GM23338 (cell line): ENCODE results near the gene UVRAG. TPM values are rescaled to one million over a fixed set of nuclear protein-coding genes. Genes with fewer than 3 reads are reported as not detected.

Experiments used
- ATAC-seq: fragments of 200-7000 bp; cut with Tn5 transposase; 3 replicates; pipeline ENCODE4 v1.9.1; 2020
- DNase-seq: peaks from one replicate; pipeline ENCODE4 v3.0.0-alpha.2; 2015; ENCODE audit warnings: low spot score
- H2AFZ ChIP-seq: fragments of 200-600 bp; sonication (generic); 2 replicates; pipeline ENCODE4 v1.8.0; 2016; ENCODE audit warnings: antibody characterized with exemption, mild to moderate bottlenecking, moderate library complexity
- H3F3A ChIP-seq: fragments of 200-600 bp; sonication (generic); replicated peaks from 2 replicates; pipeline ENCODE4 v1.8.0; 2017; ENCODE audit warnings: antibody characterized with exemption, mixed run types, low read depth
- H3K27ac ChIP-seq: fragments of 200-600 bp; sonication (generic); 2 replicates; pipeline ENCODE4 v1.6.1; 2016; ENCODE audit warnings: low read depth
- H3K27me3 ChIP-seq: fragments of 200-600 bp; sonication (generic); 2 replicates; pipeline ENCODE4 v1.8.0; 2016; ENCODE audit warnings: mild to moderate bottlenecking, mixed run types, moderate library complexity; ENCODE audit not compliant: insufficient read depth
- H3K36me3 ChIP-seq: fragments of 200-600 bp; sonication (generic); 2 replicates; pipeline ENCODE4 v1.8.0; 2016; ENCODE audit warnings: mild to moderate bottlenecking; ENCODE audit not compliant: insufficient read depth
- H3K4me1 ChIP-seq: fragments of 200-600 bp; sonication (generic); 2 replicates; pipeline ENCODE4 v1.8.0; 2016; ENCODE audit warnings: mild to moderate bottlenecking, moderate library complexity; ENCODE audit not compliant: insufficient read depth
- H3K4me2 ChIP-seq: fragments of 200-600 bp; sonication (generic); 2 replicates; pipeline ENCODE4 v1.7.1; 2017; ENCODE audit warnings: mixed run types
- H3K4me3 ChIP-seq: fragments of 200-600 bp; sonication (generic); 2 replicates; pipeline ENCODE4 v1.6.1; 2016; ENCODE audit warnings: mixed run types
- H3K79me2 ChIP-seq: fragments of 200-600 bp; sonication (generic); replicated peaks from 2 replicates; pipeline ENCODE4 v1.8.0; 2017; ENCODE audit warnings: mild to moderate bottlenecking; ENCODE audit not compliant: insufficient read depth
- H3K9me2 ChIP-seq: fragments of 200-600 bp; sonication (generic); 2 replicates; pipeline ENCODE4 v1.8.0; 2017; ENCODE audit not compliant: insufficient read depth
- H4K20me1 ChIP-seq: fragments of 200-600 bp; sonication (generic); replicated peaks from 2 replicates; pipeline ENCODE4 v1.8.0; 2017; ENCODE audit warnings: mild to moderate bottlenecking; ENCODE audit not compliant: insufficient read depth
- H3K27ac Mint-ChIP-seq: 2 replicates; pipeline ENCODE4 v1.8.0; 2020; ENCODE audit warnings: inconsistent platforms, mild to moderate bottlenecking, moderate library complexity, mixed read lengths
- H3K27me3 Mint-ChIP-seq: 3 replicates; pipeline ENCODE4 v1.8.0; 2022; ENCODE audit warnings: low read depth, mild to moderate bottlenecking, moderate library complexity, mixed read lengths, inconsistent platforms; ENCODE audit not compliant: insufficient read depth, poor library complexity
- H3K36me3 Mint-ChIP-seq: 3 replicates; pipeline ENCODE4 v1.8.0; 2021; ENCODE audit warnings: low read depth, mild to moderate bottlenecking, inconsistent platforms, moderate library complexity, mixed read lengths
- H3K4me1 Mint-ChIP-seq: 3 replicates; pipeline ENCODE4 v1.8.0; 2020; ENCODE audit warnings: mild to moderate bottlenecking, inconsistent platforms, mixed read lengths
- H3K4me3 Mint-ChIP-seq: 3 replicates; pipeline ENCODE4 v1.8.0; 2021; ENCODE audit warnings: moderate library complexity, mild to moderate bottlenecking, inconsistent platforms, mixed read lengths
- H3K9me3 Mint-ChIP-seq: 3 replicates; pipeline ENCODE4 v1.8.0; 2020; ENCODE audit warnings: moderate library complexity, mild to moderate bottlenecking, inconsistent platforms, mixed read lengths
- CREB1 ChIP-seq: fragments of 250-450 bp; sonication (Bioruptor Pico); IDR thresholded peaks from 2 replicates; pipeline ENCODE4 v1.5.0; 2020; ENCODE audit warnings: low read depth, mild to moderate bottlenecking, moderate library complexity
- CTCF ChIP-seq, 2 experiments: fragments of 200-600 bp in 1 of 2; sonication (generic) in 1 of 2; conservative IDR thresholded peaks; 2 replicates each; pipeline versions ENCODE4 v1.5.1 to v1.6.1; 2016 to 2017; ENCODE audit warnings: antibody characterized with exemption in 2 of 2, low read depth in 2 of 2, mild to moderate bottlenecking in 2 of 2, moderate library complexity in 1 of 2
- ETS1 ChIP-seq: IDR thresholded peaks from 2 replicates; pipeline ENCODE4 v1.6.1; 2016; ENCODE audit warnings: antibody characterized with exemption
- EZH2 ChIP-seq: fragments of 200-600 bp; sonication (generic); IDR thresholded peaks from one replicate; pipeline ENCODE4 v1.8.0; 2017; ENCODE audit warnings: antibody characterized with exemption, mild to moderate bottlenecking, low read depth; ENCODE audit not compliant: unreplicated experiment
- EZH2phosphoT487 ChIP-seq: fragments of 200-600 bp; sonication (generic); IDR thresholded peaks from one replicate; pipeline ENCODE4 v1.8.1; 2018; ENCODE audit warnings: antibody characterized with exemption; ENCODE audit not compliant: unreplicated experiment
- JUNB ChIP-seq: IDR thresholded peaks from one replicate; pipeline ENCODE4 v1.6.1; 2016; ENCODE audit warnings: antibody characterized with exemption; ENCODE audit not compliant: unreplicated experiment
- NANOG ChIP-seq: IDR thresholded peaks from 2 replicates; pipeline ENCODE4 v1.6.1; 2016; ENCODE audit warnings: antibody characterized with exemption, borderline replicate concordance
- POLR2AphosphoS5 ChIP-seq: IDR thresholded peaks from 2 replicates; pipeline ENCODE4 v1.6.1; 2016; ENCODE audit warnings: antibody characterized with exemption, low read depth
- REST ChIP-seq: IDR thresholded peaks from one replicate; pipeline ENCODE4 v1.6.1; 2018; ENCODE audit warnings: antibody characterized with exemption; ENCODE audit not compliant: unreplicated experiment
- STAT1 ChIP-seq: IDR thresholded peaks from one replicate; pipeline ENCODE4 v1.6.1; 2016; ENCODE audit warnings: antibody characterized with exemption; ENCODE audit not compliant: unreplicated experiment
- ZNF114 ChIP-seq: fragments of 250-450 bp; sonication (Bioruptor Pico); IDR thresholded peaks from 2 replicates; pipeline ENCODE4 v1.5.0; 2020; ENCODE audit warnings: mild to moderate bottlenecking, moderate library complexity
- ZNF331 ChIP-seq: fragments of 250-450 bp; sonication (Bioruptor Pico); IDR thresholded peaks from 2 replicates; pipeline ENCODE4 v1.5.0; 2020; ENCODE audit warnings: low read depth, mild to moderate bottlenecking, moderate library complexity
- polyA plus RNA-seq: library from polyadenylated mRNA; unstranded; fragments of >200 nt; fragmentation: Nextera tagmentation; extraction: Ambion mirVana; gene quantifications from 2 replicates; pipeline ENCODE4 v1.2.1, GENCODE V29; 2016
- total RNA-seq: library from RNA; depleted of rRNA; stranded (reverse); fragments of >200 nt; shearing (Covaris generic); gene quantifications from 2 replicates; pipeline ENCODE4 v1.2.3, GENCODE V29; 2014
- TF ChIP-seq, protein P1 (sequence below): fragments of 250-450 bp; sonication (Bioruptor Pico); IDR thresholded peaks from 2 replicates; pipeline ENCODE4 v1.5.0; 2020; ENCODE audit warnings: mild to moderate bottlenecking, moderate library complexity

UVRAG gene
- total and polyA plus RNA-seq, 2 experiments from 2014 or later, result 15.3 to 17.4 TPM

- H3K27ac ChIP-seq, result no peak overlapping the region
- no peak overlapping the region for H3K4me2 ChIP-seq
- no peaks in the 10 kb centered on the region for H3K36me3 ChIP-seq
- H2AFZ ChIP-seq, result no peak overlapping the region
- no peaks in the 10 kb centered on the region for H3K27me3 ChIP-seq
- no peak overlapping the region for H3K4me3 ChIP-seq
- no peaks in the 10 kb centered on the region for H3K27me3 Mint-ChIP-seq
- no peaks in the 10 kb centered on the region for H3K9me2 ChIP-seq
- no peaks in the 10 kb centered on the region for H3K4me1 ChIP-seq
- no peaks in the 10 kb centered on the region for H3K36me3 Mint-ChIP-seq
- H3K4me1 Mint-ChIP-seq, result no peaks in the 10 kb centered on the region
- no peaks in the 10 kb centered on the region for H3K79me2 ChIP-seq
- H4K20me1 ChIP-seq, result 0 out of 2 replicates have a peak, but pooled peaks cover 3% of the 10 kb centered on the region
- DNase-seq (no peak), ATAC-seq (no peak)
- no peak overlapping the region; the same call in 1 of the 2 replicates for H3K27ac Mint-ChIP-seq
- H3K9me3 Mint-ChIP-seq, result no peaks in the 10 kb centered on the region
- TF ChIP-seq ETS1 (no peak), REST (no peak), STAT1 (no peak), ZNF331 (no peak), EZH2 (no peak), EZH2phosphoT487 (no peak), CTCF (conservative IDR thresholded peaks at IDR 0.05; ENCODE audit: low read depth in 2 of 2) (no peak), NANOG (no peak), POLR2AphosphoS5 (no peak), CREB1 (CRISPR knock-in tag) (no peak), JUNB (no peak), ZNF114 (CRISPR knock-in tag) (no peak)
- TF ChIP-seq, protein P1, sequence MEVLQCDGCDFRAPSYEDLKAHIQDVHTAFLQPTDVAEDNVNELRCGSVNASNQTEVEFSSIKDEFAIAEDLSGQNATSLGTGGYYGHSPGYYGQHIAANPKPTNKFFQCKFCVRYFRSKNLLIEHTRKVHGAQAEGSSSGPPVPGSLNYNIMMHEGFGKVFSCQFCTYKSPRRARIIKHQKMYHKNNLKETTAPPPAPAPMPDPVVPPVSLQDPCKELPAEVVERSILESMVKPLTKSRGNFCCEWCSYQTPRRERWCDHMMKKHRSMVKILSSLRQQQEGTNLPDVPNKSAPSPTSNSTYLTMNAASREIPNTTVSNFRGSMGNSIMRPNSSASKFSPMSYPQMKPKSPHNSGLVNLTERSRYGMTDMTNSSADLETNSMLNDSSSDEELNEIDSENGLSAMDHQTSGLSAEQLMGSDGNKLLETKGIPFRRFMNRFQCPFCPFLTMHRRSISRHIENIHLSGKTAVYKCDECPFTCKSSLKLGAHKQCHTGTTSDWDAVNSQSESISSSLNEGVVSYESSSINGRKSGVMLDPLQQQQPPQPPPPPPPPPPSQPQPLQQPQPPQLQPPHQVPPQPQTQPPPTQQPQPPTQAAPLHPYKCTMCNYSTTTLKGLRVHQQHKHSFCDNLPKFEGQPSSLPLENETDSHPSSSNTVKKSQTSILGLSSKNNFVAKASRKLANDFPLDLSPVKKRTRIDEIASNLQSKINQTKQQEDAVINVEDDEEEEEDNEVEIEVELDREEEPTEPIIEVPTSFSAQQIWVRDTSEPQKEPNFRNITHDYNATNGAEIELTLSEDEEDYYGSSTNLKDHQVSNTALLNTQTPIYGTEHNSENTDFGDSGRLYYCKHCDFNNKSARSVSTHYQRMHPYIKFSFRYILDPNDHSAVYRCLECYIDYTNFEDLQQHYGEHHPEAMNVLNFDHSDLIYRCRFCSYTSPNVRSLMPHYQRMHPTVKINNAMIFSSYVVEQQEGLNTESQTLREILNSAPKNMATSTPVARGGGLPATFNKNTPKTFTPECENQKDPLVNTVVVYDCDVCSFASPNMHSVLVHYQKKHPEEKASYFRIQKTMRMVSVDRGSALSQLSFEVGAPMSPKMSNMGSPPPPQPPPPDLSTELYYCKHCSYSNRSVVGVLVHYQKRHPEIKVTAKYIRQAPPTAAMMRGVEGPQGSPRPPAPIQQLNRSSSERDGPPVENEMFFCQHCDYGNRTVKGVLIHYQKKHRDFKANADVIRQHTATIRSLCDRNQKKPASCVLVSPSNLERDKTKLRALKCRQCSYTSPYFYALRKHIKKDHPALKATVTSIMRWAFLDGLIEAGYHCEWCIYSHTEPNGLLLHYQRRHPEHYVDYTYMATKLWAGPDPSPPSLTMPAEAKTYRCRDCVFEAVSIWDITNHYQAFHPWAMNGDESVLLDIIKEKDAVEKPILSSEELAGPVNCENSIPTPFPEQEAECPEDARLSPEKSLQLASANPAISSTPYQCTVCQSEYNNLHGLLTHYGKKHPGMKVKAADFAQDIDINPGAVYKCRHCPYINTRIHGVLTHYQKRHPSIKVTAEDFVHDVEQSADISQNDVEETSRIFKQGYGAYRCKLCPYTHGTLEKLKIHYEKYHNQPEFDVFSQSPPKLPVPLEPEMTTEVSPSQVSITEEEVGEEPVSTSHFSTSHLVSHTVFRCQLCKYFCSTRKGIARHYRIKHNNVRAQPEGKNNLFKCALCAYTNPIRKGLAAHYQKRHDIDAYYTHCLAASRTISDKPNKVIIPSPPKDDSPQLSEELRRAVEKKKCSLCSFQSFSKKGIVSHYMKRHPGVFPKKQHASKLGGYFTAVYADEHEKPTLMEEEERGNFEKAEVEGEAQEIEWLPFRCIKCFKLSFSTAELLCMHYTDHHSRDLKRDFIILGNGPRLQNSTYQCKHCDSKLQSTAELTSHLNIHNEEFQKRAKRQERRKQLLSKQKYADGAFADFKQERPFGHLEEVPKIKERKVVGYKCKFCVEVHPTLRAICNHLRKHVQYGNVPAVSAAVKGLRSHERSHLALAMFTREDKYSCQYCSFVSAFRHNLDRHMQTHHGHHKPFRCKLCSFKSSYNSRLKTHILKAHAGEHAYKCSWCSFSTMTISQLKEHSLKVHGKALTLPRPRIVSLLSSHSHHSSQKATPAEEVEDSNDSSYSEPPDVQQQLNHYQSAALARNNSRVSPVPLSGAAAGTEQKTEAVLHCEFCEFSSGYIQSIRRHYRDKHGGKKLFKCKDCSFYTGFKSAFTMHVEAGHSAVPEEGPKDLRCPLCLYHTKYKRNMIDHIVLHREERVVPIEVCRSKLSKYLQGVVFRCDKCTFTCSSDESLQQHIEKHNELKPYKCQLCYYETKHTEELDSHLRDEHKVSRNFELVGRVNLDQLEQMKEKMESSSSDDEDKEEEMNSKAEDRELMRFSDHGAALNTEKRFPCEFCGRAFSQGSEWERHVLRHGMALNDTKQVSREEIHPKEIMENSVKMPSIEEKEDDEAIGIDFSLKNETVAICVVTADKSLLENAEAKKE (CRISPR knock-in tag), result no peak
- no peaks in the 10 kb centered on the region for H3F3A ChIP-seq
- H3K4me3 Mint-ChIP-seq, result no peak overlapping the region
These were observed 99.0 kb downstream of the UVRAG start for GRCh38 chr11:75913984-75914383.
